Activated CD4-positive, alpha-beta T cell treated with anti-CD3 and anti-CD28 coated beads for 24 hours (primary cell): ENCODE results near the gene ALDH7A1.
"Not testable (repeated sequence)": the region's sequence is repeated elsewhere in the genome, so short reads cannot be mapped to it uniquely, and the experiment has no call there.

Source experiments
- DNase-seq, 2 donors: peaks; one replicate each; pipeline ENCODE4 v3.0.0-alpha.2; 2020; ENCODE audit warnings: low read depth in 2 of 2

ALDH7A1 gene

GRCh38 chr5:126535856-126536545, 59.0 kb downstream of the ALDH7A1 start:
- DNase-seq: no peak

DNA sequence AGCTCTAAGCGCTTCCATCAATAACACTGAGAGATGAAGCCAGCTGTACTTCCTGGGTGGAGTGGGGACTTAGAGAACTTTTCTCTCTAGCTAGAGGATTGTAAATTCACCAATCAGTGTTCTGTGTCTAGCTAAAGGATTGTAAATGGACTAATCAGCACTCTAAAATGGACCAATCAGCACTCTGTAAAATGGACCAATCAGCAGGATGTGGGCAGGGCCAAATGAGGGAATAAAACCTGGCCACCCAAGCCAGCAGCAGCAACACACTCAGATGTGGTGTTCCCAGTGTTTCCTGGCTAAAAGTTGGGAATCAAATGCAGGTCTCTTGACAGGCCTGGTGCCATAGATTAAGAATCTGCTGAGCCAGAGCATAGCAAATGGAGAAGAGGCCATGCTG, 60.5 kb downstream of the ALDH7A1 start:
- DNase-seq: no peak

GRCh38 chr5:126531543-126532120, 63.4 kb downstream of the ALDH7A1 start:
- no peak for DNase-seq

DNA sequence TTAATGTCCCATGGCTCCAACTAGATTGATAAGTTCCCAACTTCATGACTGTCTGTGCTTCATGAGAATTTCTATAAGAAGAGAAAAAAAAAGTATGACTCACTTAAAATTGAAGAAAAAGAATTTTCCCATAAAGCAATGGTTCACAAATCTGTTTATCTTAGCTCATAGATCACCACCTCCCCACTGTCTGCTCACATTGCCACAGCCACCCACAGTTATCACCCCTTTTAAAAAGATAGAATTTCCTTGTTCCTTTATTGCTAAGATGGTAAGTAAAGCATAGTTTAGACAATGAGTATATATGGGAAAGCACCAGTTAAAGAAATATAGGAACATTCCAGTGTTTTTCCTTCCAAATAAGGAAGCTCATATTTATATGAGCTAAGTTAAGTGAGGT, 67.1 kb downstream of the ALDH7A1 start:
- DNase-seq: no peak

DNA sequence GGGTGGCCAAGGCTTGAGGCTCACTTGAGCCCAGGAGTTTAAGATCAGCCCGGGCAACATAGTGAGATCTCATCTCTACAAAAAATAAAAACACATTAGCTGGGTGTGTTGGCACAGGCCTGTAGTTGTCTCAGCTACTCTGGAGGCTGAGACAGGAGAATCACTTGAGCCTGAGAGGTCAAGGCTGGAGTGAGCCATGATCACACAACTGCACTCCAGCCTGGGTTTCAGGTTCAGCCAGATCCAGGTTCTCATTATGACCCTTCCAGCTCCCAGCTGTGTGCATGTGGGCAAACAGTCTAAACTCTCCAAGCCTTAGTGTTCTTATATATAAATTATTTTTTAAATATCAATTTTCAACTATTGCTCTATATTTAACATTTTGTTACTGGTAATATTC, 67.9 kb downstream of the ALDH7A1 start:
- no peak for DNase-seq

DNA sequence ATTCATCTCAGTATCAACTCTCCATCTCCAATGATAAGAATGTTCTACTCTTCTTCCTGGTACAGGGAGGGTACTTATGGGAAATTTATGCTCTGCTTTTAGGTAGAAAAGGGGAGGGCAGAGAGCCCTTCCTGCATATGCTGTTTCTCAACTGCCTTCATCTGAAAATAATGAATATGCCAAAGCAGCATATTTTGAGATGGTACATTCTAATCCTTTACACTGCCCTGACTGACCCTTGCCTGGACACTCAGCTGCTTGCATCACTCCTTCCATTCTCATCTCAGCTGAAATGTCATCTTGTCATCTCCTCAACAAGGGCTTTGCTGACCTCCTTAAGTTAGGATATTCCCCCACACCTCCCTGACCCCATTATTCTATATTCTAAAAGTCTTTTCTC, 68.5 kb downstream of the ALDH7A1 start:
- DNase-seq: no peak

DNA sequence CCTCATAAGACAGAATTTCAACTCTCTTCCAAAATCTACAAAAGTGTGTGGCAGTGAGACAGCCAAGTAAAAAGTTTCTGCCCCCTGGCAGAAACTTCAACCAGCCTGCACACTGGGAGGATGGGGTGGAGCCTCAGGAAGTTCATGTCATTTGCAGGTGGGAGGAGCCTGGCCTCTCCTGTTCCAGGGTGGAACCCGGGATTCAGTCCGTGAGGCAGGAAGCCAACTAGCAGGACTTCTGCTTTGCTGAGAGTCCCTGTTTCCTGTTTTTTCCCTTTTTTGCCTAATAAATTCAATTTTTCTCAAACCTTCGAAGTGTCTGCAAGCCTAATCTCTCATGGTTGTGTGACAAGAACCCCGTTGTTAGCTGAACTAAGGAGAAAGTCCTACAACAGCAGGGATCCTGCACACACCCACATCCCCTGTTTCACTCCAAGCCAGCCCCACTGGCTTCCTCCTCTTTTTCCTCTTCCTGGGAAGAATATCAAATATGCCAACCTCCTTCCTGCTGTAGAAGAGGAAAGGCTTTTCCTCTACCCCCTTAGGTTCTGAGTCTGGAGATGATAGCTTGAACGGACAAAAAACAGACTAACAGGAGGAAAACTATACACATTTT, 69.3 kb downstream of the ALDH7A1 start:
- no peak for DNase-seq

- DNase-seq: no peak
Measured at GRCh38 chr5:126523818-126524510, 71.1 kb downstream of the ALDH7A1 start.

GRCh38 chr5:126521130-126521529, 73.9 kb downstream of the ALDH7A1 start:
- DNase-seq: no peak

DNA sequence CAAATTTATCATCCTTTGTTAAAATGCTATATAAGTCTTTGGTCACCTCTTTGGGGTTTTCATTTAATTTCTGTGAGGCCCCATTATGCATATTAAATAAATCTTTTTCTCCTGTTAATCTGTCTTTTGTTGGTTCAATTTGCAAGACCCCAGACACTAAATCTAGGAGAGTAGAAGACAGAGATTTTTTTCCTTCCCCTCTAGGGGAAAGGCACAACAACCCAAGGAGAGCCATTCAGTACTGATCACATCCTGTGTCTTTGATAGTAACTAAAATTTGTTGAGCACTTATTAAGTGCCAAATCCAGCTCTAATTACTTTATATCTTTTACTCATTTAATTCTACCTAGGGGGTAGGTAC, 74.4 kb downstream of the ALDH7A1 start:
- no peak for DNase-seq

DNA sequence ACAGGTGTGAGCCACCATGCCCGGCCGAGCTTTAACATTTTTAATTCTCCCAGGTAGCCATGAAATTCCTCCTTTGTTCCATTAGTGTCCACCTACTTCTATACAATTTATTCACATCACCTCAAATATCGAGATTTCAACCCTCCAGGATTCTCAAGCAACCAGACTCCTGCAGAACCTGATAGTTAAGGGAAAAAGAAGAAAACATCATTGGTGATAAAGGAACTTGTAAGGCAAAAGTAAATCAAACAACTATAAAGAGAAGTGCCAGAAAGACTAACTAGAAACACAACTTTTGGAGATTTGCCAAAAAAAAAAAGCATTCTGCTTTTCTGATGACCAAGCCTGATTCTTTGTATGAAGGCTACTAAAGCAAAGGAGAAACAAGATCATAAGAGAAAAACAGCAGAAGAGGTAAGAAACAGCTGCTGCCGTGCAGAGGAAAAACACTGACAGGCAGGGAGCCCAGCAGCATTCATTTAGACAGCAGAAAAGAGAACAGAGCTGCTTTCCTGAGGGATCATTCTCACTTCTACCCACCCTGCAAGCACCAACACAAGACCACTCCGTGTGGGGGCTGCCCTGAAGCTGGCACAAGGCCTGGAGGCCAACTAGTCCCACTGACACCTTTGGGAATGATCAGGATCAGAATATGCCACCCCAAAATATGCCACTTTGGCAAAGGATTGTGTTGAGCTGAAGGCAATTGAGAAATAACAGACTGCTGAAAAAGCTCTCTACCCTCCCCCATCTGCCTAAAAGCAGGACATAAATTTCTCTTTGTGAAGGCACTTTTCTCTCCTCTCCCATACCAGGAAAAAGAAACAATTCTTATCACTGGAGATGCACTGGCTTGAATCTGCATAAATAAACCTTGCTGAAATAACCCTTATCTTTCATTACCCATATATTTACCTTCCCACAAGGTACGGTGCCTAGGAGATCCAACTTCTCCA, 75.1 kb downstream of the ALDH7A1 start:
- no peak for DNase-seq

- DNase-seq: not testable (repeated sequence)
Measured at GRCh38 chr5:126519223-126519622, 75.8 kb downstream of the ALDH7A1 start.

- DNase-seq: no peak
Measured at GRCh38 chr5:126516852-126517251, 78.2 kb downstream of the ALDH7A1 start.

- DNase-seq: no peak
Measured at GRCh38 chr5:126516133-126516532, 78.9 kb downstream of the ALDH7A1 start.

- no peak for DNase-seq
Measured at GRCh38 chr5:126515337-126515736, 79.7 kb downstream of the ALDH7A1 start.

GRCh38 chr5:126514558-126515141, 80.4 kb downstream of the ALDH7A1 start:
- no peak for DNase-seq

DNA sequence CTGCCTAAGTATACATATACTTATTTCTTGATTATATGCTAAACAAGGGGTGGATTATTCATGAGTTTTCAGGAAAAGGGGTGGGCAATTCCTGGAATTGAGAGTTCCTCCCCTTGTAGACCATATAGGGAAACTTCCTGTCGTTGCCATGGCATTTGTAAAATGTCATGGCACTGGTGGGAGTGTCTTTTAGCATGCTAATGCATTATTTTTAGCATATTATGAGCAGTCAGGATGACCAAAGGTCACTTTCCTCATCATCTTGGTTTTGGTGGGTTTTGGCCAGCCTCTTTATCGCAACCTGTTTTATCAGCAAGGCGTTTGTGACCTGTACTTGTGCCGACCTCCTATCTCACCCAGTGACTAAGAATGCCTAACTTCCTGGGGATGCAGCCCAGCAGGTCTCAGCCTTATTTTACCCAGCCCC, 80.9 kb downstream of the ALDH7A1 start:
- no peak for DNase-seq

DNA sequence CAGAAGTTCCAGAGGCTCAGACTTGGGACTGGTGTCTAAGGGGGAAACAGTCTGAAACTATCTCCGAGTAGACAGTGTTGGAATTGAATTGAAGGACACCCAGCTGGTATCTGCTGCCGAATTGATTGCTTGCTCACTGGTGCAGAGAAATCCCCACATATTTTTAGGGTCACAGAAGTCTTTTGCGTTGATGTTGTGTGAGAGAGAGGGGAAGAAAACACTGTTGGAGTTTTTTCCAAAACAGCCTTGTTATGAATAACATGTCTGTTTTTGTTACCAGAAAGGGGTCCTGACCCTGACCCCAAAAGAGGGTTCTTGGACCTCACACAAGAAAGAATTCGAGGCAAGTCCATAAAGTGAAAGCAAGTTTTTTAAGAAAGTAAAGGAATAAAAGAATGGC, 81.3 kb downstream of the ALDH7A1 start:
- no peak for DNase-seq

DNA sequence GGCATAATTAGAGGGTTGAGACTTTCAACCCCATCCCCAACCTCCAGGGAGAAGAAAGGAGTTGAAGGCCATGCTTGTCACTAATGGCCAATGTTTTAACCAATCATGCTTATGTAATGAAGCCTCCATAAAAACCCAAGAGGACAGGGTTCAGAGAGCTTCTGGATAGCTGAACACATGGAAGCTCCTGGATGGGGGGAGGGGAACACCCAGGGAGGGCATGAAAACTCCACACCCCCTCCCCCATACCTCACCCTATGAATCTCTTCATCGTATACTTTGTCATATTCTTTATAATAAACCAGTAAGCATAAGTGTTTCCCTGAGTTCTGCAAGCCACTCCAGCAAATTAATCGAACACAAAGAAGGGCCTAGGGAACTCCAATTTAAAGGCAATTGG, 81.7 kb downstream of the ALDH7A1 start:
- no peak for DNase-seq

GRCh38 chr5:126512451-126512850, 82.6 kb downstream of the ALDH7A1 start:
- no peak for DNase-seq

GRCh38 chr5:126511961-126512360, 83.1 kb downstream of the ALDH7A1 start:
- no peak for DNase-seq
